Measurements from ENCODE around the gene C2CD4A. TPM values are rescaled to one million over a fixed set of nuclear protein-coding genes. Genes with fewer than 3 reads are reported as not detected.
A peak's percentile ranks its signal among the peaks of the same experiment; 100 is the strongest.

The C2CD4A gene
- total and polyA plus RNA-seq, 9 of the 15 experiments (the other 6 are each of a cell fraction or from before 2014, with no cell fraction given) = not detected

GRCh38 chr15:62059816-62060112 is 7.0 kb upstream of the C2CD4A start:
- peak; percentile 85 for ATAC-seq
- peak overlapping the region; percentile 86 for H3K4me3 ChIP-seq
- H3K36me3 ChIP-seq (ENCODE audit: control insufficient read depth, insufficient read depth, low read length) = no peaks in the 10 kb centered on the region
- no peaks in the 10 kb centered on the region; a peak in 1 of 5 replicates for H3K27me3 ChIP-seq (ENCODE audit: control insufficient read depth in 2 of 2, insufficient read depth in 2 of 2, low read length in 2 of 2)
- H3K27ac ChIP-seq (ENCODE audit: extremely low read depth, low read depth, low read length) = peak overlapping the region; percentile 77
- H3K9me3 ChIP-seq (replicated peaks; ENCODE audit: control insufficient read depth, insufficient read depth, low read depth, low read length) = no peaks in the 10 kb centered on the region
- FAIRE-seq = peak; percentile 75
- peaks cover 3 to 13% of the 10 kb centered on the region in 2 experiments; a peak in 3 of 5 replicates for H3K4me1 ChIP-seq (replicated peaks in 1 of 2; ENCODE audit: control insufficient read depth in 2 of 2, insufficient read depth in 2 of 2, low read length in 2 of 2)
- intact Hi-C loops (cut with micrococcal nuclease) (no loop called here), in situ Hi-C loops (cut with MboI) (loop anchor here (10.0 kb wide), 1 partner anchor 185 kb away; no protein-coding TSS in a partner anchor)
- peak overlapping the region; percentile 76 to 94 for H3K9ac ChIP-seq (ENCODE audit: insufficient read depth in 1 of 2, low read depth in 2 of 2, low read length in 2 of 2)
- no peaks in the 10 kb centered on the region for H4K20me1 ChIP-seq (replicated peaks; ENCODE audit: control insufficient read depth, insufficient read depth, low read length)
- H3K9me1 ChIP-seq (ENCODE audit: control insufficient read depth, insufficient read depth, low read length) = no peaks in the 10 kb centered on the region
- H3K79me2 ChIP-seq (ENCODE audit: control insufficient read depth, insufficient read depth, low read length) = peaks cover 41% of the 10 kb centered on the region
- 0% methylated on average over 16 of the region's 19 CpGs for WGBS (ENCODE audit: insufficient coverage, low coverage, missing lambda C conversion rate)
- ChIA-PET CTCF (ENCODE audit: low intra/inter-chr PET ratio) (no interaction called here), POLR2A (interaction anchor here (0.7 to 1.1 kb wide), 6 partner anchors 9 to 665 kb away, joined by 3 to 4 read pairs (median 3); no protein-coding TSS in a partner anchor)
- peak overlapping the region; percentile 85 for H3K4me2 ChIP-seq (ENCODE audit: insufficient read depth, low read length)
- no TSS peak for BruUV-seq (replicated peaks)
- H2AFZ ChIP-seq (ENCODE audit: low read depth, low read length) = peak overlapping the region; percentile 98
- peak in 2 of 4 experiments; percentile 57 to 69 for DNase-seq (ENCODE audit: extremely low read depth in 1 of 4, low spot score in 3 of 4)
- TF ChIP-seq KDM5B (IDR thresholded peaks at IDR 0.05; ENCODE audit: insufficient replicate concordance, low read depth, low read length) (peak; percentile 32), U2AF1 (optimal IDR thresholded peaks at IDR 0.05; ENCODE audit: low read depth, low read length) (no peak), DMBX1 (CRISPR knock-in tag; IDR thresholded peaks at IDR 0.05; ENCODE audit: borderline replicate concordance) (no peak), PYGO2 (tag; IDR thresholded peaks at IDR 0.05) (no peak), WHSC1 (IDR thresholded peaks at IDR 0.05; ENCODE audit: low read length) (no peak), GTF2A2 (tag; IDR thresholded peaks at IDR 0.05) (no peak), PTBP1 (IDR thresholded peaks at IDR 0.05; ENCODE audit: low read depth, low read length) (no peak), ELF1 (tag; IDR thresholded peaks at IDR 0.05) (peak; percentile 34; the same call in 1 of the 2 replicates), TAF15 (IDR thresholded peaks at IDR 0.05; ENCODE audit: low read depth, low read length) (no peak), ZNF280B (CRISPR knock-in tag; IDR thresholded peaks at IDR 0.05) (no peak), ZNF766 (CRISPR knock-in tag; conservative IDR thresholded peaks at IDR 0.05) (no peak), HNRNPH1 (optimal IDR thresholded peaks at IDR 0.05; ENCODE audit: low read depth, low read length) (no peak), MECOM (CRISPR knock-in tag; IDR thresholded peaks at IDR 0.05) (0 out of 2 replicates have a peak, but pooled peaks have one; percentile 7), PHF20 (IDR thresholded peaks at IDR 0.05; ENCODE audit: partially characterized antibody) (no peak), HNRNPK (IDR thresholded peaks at IDR 0.05; ENCODE audit: low read depth, low read length, poor library complexity, severe bottlenecking) (no peak), NCOA1 (IDR thresholded peaks at IDR 0.05; ENCODE audit: low read depth) (no peak), KAT2B (IDR thresholded peaks at IDR 0.05; ENCODE audit: low read depth, low read length) (no peak), EP400 (IDR thresholded peaks at IDR 0.05) (no peak), EP300 (IDR thresholded peaks at IDR 0.05; ENCODE audit: low read length) (0 out of 2 replicates have a peak, but pooled peaks have one; percentile 11), CREB5 (CRISPR knock-in tag; IDR thresholded peaks at IDR 0.05) (no peak)
- TF ChIP-seq, protein P1, sequence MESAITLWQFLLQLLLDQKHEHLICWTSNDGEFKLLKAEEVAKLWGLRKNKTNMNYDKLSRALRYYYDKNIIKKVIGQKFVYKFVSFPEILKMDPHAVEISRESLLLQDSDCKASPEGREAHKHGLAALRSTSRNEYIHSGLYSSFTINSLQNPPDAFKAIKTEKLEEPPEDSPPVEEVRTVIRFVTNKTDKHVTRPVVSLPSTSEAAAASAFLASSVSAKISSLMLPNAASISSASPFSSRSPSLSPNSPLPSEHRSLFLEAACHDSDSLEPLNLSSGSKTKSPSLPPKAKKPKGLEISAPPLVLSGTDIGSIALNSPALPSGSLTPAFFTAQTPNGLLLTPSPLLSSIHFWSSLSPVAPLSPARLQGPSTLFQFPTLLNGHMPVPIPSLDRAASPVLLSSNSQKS (CRISPR knock-in tag; IDR thresholded peaks at IDR 0.05) = no peak

Data from K562 (cell line).